ENCODE measurements around the gene LDB2. TPM values are rescaled to one million over a fixed set of nuclear protein-coding genes. Genes with fewer than 3 reads are reported as not detected.

The LDB2 gene
- total RNA-seq, 1 experiment from 2014 or later: not detected

DNA sequence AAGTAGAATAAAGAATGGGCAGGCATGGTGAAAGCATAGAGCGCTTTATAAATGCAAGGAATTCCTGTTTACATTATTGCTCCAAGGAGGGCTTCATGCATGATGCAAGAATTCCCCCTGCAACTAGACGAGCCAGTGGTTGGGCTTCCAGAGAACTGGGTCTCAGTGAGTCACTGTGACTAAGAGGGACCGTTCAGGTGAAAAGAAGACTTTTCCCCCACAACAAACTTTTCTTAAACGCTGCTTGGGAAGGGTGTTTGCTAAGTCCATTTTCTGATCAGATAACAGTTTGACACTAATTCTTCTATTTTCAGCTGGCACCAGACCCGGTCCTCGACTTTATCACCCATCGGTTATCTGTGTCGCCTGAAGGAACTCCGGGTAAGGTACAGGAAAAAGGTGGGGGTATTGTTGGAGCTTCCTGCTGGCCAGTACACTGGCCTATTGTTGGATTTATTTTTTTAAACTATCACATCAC, 40.1 kb downstream of the LDB2 start:
- Histone ChIP-seq H2AFZ (no peak overlapping the region), H3K79me2 (ENCODE audit: low read depth) (no peaks in the 10 kb centered on the region)

DNA sequence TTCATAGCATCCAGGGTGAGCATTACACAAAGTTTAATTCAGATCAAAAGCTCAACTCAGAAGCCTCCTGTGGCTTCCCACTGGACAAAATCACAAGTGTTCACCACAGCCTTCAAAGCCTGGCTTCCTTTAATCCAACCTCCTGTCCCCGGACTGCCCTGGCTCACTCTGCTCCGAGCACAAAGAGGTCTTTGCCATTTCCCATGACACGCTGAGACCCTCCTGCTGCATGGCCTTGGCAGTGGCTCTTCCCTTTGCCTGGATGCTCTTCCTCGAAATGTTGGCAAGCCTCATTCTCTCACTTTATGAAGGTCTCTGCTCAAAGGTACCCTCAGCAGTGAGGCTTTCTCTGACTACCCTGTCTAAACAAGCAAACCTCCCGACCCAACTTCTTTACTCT, 41.0 kb downstream of the LDB2 start:
- POLR2A ChIA-PET (ENCODE audit: unreplicated experiment): no interaction called here
- H3K9me3 ChIP-seq (ENCODE audit: insufficient read depth, low read depth): no peaks in the 10 kb centered on the region
- CTCF ChIA-PET: no interaction called here
- DNase-seq: no peak
- H3F3A ChIP-seq (ENCODE audit: insufficient read depth, low read depth): no peaks in the 10 kb centered on the region
- no peaks in the 10 kb centered on the region for H3K4me1 ChIP-seq (replicated peaks; ENCODE audit: insufficient read depth)
- no TSS peak for BruUV-seq (replicated peaks)
- no peaks in the 10 kb centered on the region for H3K79me2 ChIP-seq (ENCODE audit: low read depth)
- H3K9me2 ChIP-seq (ENCODE audit: insufficient read depth): no peaks in the 10 kb centered on the region
- no peaks in the 10 kb centered on the region for H4K20me1 ChIP-seq (ENCODE audit: insufficient read depth)
- no peak for TF ChIP-seq EZH2 (IDR thresholded peaks at IDR 0.05; ENCODE audit: low read depth)
- TF ChIP-seq, protein P1, sequence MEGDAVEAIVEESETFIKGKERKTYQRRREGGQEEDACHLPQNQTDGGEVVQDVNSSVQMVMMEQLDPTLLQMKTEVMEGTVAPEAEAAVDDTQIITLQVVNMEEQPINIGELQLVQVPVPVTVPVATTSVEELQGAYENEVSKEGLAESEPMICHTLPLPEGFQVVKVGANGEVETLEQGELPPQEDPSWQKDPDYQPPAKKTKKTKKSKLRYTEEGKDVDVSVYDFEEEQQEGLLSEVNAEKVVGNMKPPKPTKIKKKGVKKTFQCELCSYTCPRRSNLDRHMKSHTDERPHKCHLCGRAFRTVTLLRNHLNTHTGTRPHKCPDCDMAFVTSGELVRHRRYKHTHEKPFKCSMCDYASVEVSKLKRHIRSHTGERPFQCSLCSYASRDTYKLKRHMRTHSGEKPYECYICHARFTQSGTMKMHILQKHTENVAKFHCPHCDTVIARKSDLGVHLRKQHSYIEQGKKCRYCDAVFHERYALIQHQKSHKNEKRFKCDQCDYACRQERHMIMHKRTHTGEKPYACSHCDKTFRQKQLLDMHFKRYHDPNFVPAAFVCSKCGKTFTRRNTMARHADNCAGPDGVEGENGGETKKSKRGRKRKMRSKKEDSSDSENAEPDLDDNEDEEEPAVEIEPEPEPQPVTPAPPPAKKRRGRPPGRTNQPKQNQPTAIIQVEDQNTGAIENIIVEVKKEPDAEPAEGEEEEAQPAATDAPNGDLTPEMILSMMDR (conservative IDR thresholded peaks at IDR 0.05): no peak
- intact Hi-C loops (cut with micrococcal nuclease; ENCODE audit: unreplicated experiment): no loop called here
- no peak overlapping the region for H2AFZ ChIP-seq
- H3K27ac ChIP-seq: no peak overlapping the region
- no peak overlapping the region for H3K4me3 ChIP-seq
- no peaks in the 10 kb centered on the region for H3K36me3 ChIP-seq (ENCODE audit: low read depth)
- H3K27me3 ChIP-seq (ENCODE audit: insufficient read depth, low read depth): no peaks in the 10 kb centered on the region
- H3K4me2 ChIP-seq: no peak overlapping the region

More for the DNA sequence above, 40.1 kb downstream of the LDB2 start:
- no peaks in the 10 kb centered on the region for H3K4me1 ChIP-seq (replicated peaks; ENCODE audit: insufficient read depth)
- CTCF ChIA-PET: no interaction called here
- TF ChIP-seq EZH2 (IDR thresholded peaks at IDR 0.05; ENCODE audit: low read depth): no peak
- TF ChIP-seq, protein P1 (conservative IDR thresholded peaks at IDR 0.05): no peak
- H3K36me3 ChIP-seq (ENCODE audit: low read depth): no peaks in the 10 kb centered on the region
- H3K27ac ChIP-seq: no peak overlapping the region
- no peaks in the 10 kb centered on the region for H4K20me1 ChIP-seq (ENCODE audit: insufficient read depth)
- no peaks in the 10 kb centered on the region for H3K27me3 ChIP-seq (ENCODE audit: insufficient read depth, low read depth)
- BruUV-seq (replicated peaks): no TSS peak
- intact Hi-C loops (cut with micrococcal nuclease; ENCODE audit: unreplicated experiment): no loop called here
- H3F3A ChIP-seq (ENCODE audit: insufficient read depth, low read depth): no peaks in the 10 kb centered on the region
- DNase-seq: no peak
- no peak overlapping the region for H3K4me3 ChIP-seq
- H3K9me3 ChIP-seq (ENCODE audit: insufficient read depth, low read depth): no peaks in the 10 kb centered on the region
- no peaks in the 10 kb centered on the region for H3K9me2 ChIP-seq (ENCODE audit: insufficient read depth)
- no peak overlapping the region for H3K4me2 ChIP-seq
- POLR2A ChIA-PET (ENCODE audit: unreplicated experiment): no interaction called here

DNA sequence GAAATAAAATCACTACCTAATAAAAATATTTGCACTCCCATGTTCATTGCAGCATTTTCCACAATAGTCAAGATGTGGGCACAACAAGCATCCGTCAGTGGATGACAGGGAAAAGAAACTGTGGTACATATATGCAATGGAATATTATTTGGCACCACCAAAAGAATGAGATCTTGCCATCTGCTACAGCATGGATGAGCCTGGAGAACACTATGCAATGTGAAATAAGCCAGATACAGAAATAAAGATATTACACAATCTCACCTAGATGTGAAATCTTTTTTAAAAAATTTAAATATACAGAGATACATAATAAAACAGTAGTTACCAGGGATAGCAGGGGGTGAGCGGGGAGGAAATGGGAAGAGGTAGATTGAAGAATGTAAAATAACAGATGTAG, 44.8 kb downstream of the LDB2 start:
- Histone ChIP-seq H3K9me2 (ENCODE audit: insufficient read depth) (no peaks in the 10 kb centered on the region), H3K27me3 (ENCODE audit: insufficient read depth, low read depth) (no peaks in the 10 kb centered on the region), H3K79me2 (ENCODE audit: low read depth) (no peaks in the 10 kb centered on the region), H3K4me3 (no peak overlapping the region), H4K20me1 (ENCODE audit: insufficient read depth) (no peaks in the 10 kb centered on the region), H3K4me2 (no peak overlapping the region), H3K4me1 (replicated peaks; ENCODE audit: insufficient read depth) (no peaks in the 10 kb centered on the region), H3F3A (ENCODE audit: insufficient read depth, low read depth) (no peaks in the 10 kb centered on the region), H3K27ac (no peak overlapping the region), H3K36me3 (ENCODE audit: low read depth) (no peaks in the 10 kb centered on the region), H3K9me3 (ENCODE audit: insufficient read depth, low read depth) (no peaks in the 10 kb centered on the region), H2AFZ (no peak overlapping the region)
- intact Hi-C loops (cut with micrococcal nuclease; ENCODE audit: unreplicated experiment): no loop called here
- TF ChIP-seq, protein P1 (conservative IDR thresholded peaks at IDR 0.05): no peak
- TF ChIP-seq EZH2 (IDR thresholded peaks at IDR 0.05; ENCODE audit: low read depth): no peak
- no peak for DNase-seq
- ChIA-PET POLR2A (ENCODE audit: unreplicated experiment) (no interaction called here), CTCF (no interaction called here)
- no TSS peak for BruUV-seq (replicated peaks)
